WTC11 (cell line): ENCODE measurements around the gene PEAK1. TPM values are rescaled to one million over a fixed set of nuclear protein-coding genes. Genes with fewer than 3 reads are reported as not detected.

Experiments used
- ATAC-seq: fragments of 200-7000 bp; cut with Tn5 transposase; 2 replicates; pipeline ENCODE4 v1.10.0; 2021; ENCODE audit warnings: mild to moderate bottlenecking, moderate library complexity
- CTCF ChIA-PET: fragments of 300-600 bp; sonication (Branson Sonifier 250); formaldehyde crosslinking; loops from one replicate; lab custom pipeline; 2021; ENCODE audit warnings: antibody characterized with exemption; lab: Charles Lee
- POLR2A ChIA-PET: fragments of 350-600 bp; sonication (Branson Sonifier 250); formaldehyde crosslinking; loops from one replicate; lab custom pipeline; 2021; ENCODE audit warnings: antibody characterized with exemption; lab: Charles Lee
- DNase-seq: peaks from one replicate; pipeline ENCODE4 v3.0.0; 2021; ENCODE audit warnings: low spot score
- H3K27ac Mint-ChIP-seq: 2 replicates; pipeline ENCODE4 v1.8.0; 2021; ENCODE audit warnings: mixed read lengths
- H3K27me3 Mint-ChIP-seq: 2 replicates; pipeline ENCODE4 v1.8.0; 2021; ENCODE audit warnings: low read depth, mild to moderate bottlenecking, moderate library complexity, mixed read lengths
- H3K36me3 Mint-ChIP-seq: 2 replicates; pipeline ENCODE4 v1.8.0; 2021; ENCODE audit warnings: mixed read lengths
- H3K4me1 Mint-ChIP-seq: 2 replicates; pipeline ENCODE4 v1.8.0; 2022; ENCODE audit warnings: mixed read lengths
- H3K4me3 Mint-ChIP-seq: 2 replicates; pipeline ENCODE4 v1.8.0; 2021; ENCODE audit warnings: mild to moderate bottlenecking, moderate library complexity, mixed read lengths
- H3K9me3 Mint-ChIP-seq: 2 replicates; pipeline ENCODE4 v1.8.0; 2021; ENCODE audit warnings: mixed read lengths
- ETV6 ChIP-seq: sonication (generic); formaldehyde crosslinking; IDR thresholded peaks from 2 replicates; pipeline ENCODE4 v1.8.1; 2022; ENCODE audit warnings: mild to moderate bottlenecking, missing genetic modification reagents
- FOXK1 ChIP-seq: sonication (generic); formaldehyde crosslinking; IDR thresholded peaks from 2 replicates; pipeline ENCODE4 v1.8.0; 2022; ENCODE audit warnings: mild to moderate bottlenecking, moderate library complexity, missing genetic modification reagents
- HMGXB4 ChIP-seq: sonication (generic); formaldehyde crosslinking; IDR thresholded peaks from 2 replicates; pipeline ENCODE4 v1.8.1; 2023; ENCODE audit warnings: mild to moderate bottlenecking, moderate library complexity, missing genetic modification reagents
- IRF2 ChIP-seq: sonication (generic); formaldehyde crosslinking; IDR thresholded peaks from 2 replicates; pipeline ENCODE4 v1.8.0; 2022; ENCODE audit warnings: low read depth, missing genetic modification reagents, borderline replicate concordance
- MXD4 ChIP-seq: fragments of 250-450 bp; sonication (Bioruptor Pico); IDR thresholded peaks from 2 replicates; pipeline ENCODE4 v1.8.0; 2021; ENCODE audit warnings: mild to moderate bottlenecking, moderate library complexity, borderline replicate concordance
- NFYB ChIP-seq: sonication (generic); formaldehyde crosslinking; conservative IDR thresholded peaks from 2 replicates; pipeline ENCODE4 v1.8.0; 2022; ENCODE audit warnings: low read depth, missing genetic modification reagents
- SP1 ChIP-seq: sonication (generic); formaldehyde crosslinking; conservative IDR thresholded peaks from 2 replicates; pipeline ENCODE4 v1.8.1; 2022; ENCODE audit warnings: missing genetic modification reagents
- STAT6 ChIP-seq: sonication (generic); formaldehyde crosslinking; conservative IDR thresholded peaks from 2 replicates; pipeline ENCODE4 v1.8.1; 2023; ENCODE audit warnings: mild to moderate bottlenecking, low read depth, missing genetic modification reagents, moderate library complexity
- total RNA-seq: library from RNA; stranded (reverse); gene quantifications from 3 replicates; pipeline ENCODE4 v1.2.3, GENCODE V29; 2021
- TF ChIP-seq, protein P1 (sequence below): sonication (generic); formaldehyde crosslinking; IDR thresholded peaks from 2 replicates; pipeline ENCODE4 v1.8.1; 2023; ENCODE audit warnings: mild to moderate bottlenecking, missing genetic modification reagents
- TF ChIP-seq, protein P2 (sequence below): fragments of 250-450 bp; sonication (Bioruptor Pico); IDR thresholded peaks from 2 replicates; pipeline ENCODE4 v1.9.0; 2021; ENCODE audit warnings: mild to moderate bottlenecking, borderline replicate concordance
- TF ChIP-seq, protein P3 (sequence below): sonication (generic); formaldehyde crosslinking; IDR thresholded peaks from 2 replicates; pipeline ENCODE4 v1.8.1; 2022; ENCODE audit warnings: low read depth, mild to moderate bottlenecking, moderate library complexity, missing genetic modification reagents, borderline replicate concordance
- TF ChIP-seq, protein P4 (sequence below): fragments of 250-450 bp; sonication (Bioruptor Pico); IDR thresholded peaks from 2 replicates; pipeline ENCODE4 v1.8.0; 2021; ENCODE audit warnings: mild to moderate bottlenecking

The PEAK1 gene
- total RNA-seq, 1 experiment from 2014 or later, result 49.0 TPM

GRCh38 chr15:77104155-77104554 lies 315.7 kb downstream of the PEAK1 start:
- Mint-ChIP-seq H3K4me1 (peaks cover 15% of the 10 kb centered on the region), H3K27ac (no peak overlapping the region), H3K27me3 (no peaks in the 10 kb centered on the region), H3K9me3 (no peaks in the 10 kb centered on the region), H3K4me3 (no peak overlapping the region), H3K36me3 (no peaks in the 10 kb centered on the region)
- CTCF ChIA-PET, result interaction anchor here (0.9 to 9.6 kb wide), 5 partner anchors 9 to 439 kb away, joined by 3 to 131 read pairs (median 3); no protein-coding TSS in a partner anchor
- TF ChIP-seq HMGXB4 (CRISPR knock-in tag) (no peak), MXD4 (no peak), NFYB (CRISPR knock-in tag) (no peak), SP1 (CRISPR knock-in tag) (no peak), STAT6 (CRISPR knock-in tag) (no peak), ETV6 (CRISPR knock-in tag) (no peak), FOXK1 (no peak), IRF2 (CRISPR knock-in tag) (no peak)
- TF ChIP-seq, protein P1, sequence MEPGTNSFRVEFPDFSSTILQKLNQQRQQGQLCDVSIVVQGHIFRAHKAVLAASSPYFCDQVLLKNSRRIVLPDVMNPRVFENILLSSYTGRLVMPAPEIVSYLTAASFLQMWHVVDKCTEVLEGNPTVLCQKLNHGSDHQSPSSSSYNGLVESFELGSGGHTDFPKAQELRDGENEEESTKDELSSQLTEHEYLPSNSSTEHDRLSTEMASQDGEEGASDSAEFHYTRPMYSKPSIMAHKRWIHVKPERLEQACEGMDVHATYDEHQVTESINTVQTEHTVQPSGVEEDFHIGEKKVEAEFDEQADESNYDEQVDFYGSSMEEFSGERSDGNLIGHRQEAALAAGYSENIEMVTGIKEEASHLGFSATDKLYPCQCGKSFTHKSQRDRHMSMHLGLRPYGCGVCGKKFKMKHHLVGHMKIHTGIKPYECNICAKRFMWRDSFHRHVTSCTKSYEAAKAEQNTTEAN (CRISPR knock-in tag), result no peak
- TF ChIP-seq, protein P2, sequence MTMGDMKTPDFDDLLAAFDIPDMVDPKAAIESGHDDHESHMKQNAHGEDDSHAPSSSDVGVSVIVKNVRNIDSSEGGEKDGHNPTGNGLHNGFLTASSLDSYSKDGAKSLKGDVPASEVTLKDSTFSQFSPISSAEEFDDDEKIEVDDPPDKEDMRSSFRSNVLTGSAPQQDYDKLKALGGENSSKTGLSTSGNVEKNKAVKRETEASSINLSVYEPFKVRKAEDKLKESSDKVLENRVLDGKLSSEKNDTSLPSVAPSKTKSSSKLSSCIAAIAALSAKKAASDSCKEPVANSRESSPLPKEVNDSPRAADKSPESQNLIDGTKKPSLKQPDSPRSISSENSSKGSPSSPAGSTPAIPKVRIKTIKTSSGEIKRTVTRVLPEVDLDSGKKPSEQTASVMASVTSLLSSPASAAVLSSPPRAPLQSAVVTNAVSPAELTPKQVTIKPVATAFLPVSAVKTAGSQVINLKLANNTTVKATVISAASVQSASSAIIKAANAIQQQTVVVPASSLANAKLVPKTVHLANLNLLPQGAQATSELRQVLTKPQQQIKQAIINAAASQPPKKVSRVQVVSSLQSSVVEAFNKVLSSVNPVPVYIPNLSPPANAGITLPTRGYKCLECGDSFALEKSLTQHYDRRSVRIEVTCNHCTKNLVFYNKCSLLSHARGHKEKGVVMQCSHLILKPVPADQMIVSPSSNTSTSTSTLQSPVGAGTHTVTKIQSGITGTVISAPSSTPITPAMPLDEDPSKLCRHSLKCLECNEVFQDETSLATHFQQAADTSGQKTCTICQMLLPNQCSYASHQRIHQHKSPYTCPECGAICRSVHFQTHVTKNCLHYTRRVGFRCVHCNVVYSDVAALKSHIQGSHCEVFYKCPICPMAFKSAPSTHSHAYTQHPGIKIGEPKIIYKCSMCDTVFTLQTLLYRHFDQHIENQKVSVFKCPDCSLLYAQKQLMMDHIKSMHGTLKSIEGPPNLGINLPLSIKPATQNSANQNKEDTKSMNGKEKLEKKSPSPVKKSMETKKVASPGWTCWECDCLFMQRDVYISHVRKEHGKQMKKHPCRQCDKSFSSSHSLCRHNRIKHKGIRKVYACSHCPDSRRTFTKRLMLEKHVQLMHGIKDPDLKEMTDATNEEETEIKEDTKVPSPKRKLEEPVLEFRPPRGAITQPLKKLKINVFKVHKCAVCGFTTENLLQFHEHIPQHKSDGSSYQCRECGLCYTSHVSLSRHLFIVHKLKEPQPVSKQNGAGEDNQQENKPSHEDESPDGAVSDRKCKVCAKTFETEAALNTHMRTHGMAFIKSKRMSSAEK (CRISPR knock-in tag), result no peak
- TF ChIP-seq, protein P3, sequence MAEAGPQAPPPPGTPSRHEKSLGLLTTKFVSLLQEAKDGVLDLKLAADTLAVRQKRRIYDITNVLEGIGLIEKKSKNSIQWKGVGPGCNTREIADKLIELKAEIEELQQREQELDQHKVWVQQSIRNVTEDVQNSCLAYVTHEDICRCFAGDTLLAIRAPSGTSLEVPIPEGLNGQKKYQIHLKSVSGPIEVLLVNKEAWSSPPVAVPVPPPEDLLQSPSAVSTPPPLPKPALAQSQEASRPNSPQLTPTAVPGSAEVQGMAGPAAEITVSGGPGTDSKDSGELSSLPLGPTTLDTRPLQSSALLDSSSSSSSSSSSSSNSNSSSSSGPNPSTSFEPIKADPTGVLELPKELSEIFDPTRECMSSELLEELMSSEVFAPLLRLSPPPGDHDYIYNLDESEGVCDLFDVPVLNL (CRISPR knock-in tag), result no peak
- TF ChIP-seq, protein P4, sequence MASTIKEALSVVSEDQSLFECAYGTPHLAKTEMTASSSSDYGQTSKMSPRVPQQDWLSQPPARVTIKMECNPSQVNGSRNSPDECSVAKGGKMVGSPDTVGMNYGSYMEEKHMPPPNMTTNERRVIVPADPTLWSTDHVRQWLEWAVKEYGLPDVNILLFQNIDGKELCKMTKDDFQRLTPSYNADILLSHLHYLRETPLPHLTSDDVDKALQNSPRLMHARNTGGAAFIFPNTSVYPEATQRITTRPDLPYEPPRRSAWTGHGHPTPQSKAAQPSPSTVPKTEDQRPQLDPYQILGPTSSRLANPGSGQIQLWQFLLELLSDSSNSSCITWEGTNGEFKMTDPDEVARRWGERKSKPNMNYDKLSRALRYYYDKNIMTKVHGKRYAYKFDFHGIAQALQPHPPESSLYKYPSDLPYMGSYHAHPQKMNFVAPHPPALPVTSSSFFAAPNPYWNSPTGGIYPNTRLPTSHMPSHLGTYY (CRISPR knock-in tag), result no peak
- DNase-seq, result no peak
- POLR2A ChIA-PET, result no interaction called here
- no peak for ATAC-seq
